SU-DHL-6 (cell line): ENCODE results near the gene OR1J2.

Experiments
- EZH2phosphoT487 ChIP-seq: fragments of 200-600 bp; sonication (generic), shearing (Covaris generic); conservative IDR thresholded peaks from 2 replicates; pipeline ENCODE4 v1.6.1; 2018; ENCODE audit warnings: mild to moderate bottlenecking, antibody characterized with exemption, low read length, moderate library complexity, mixed read lengths
- TF ChIP-seq, protein P1 (sequence below): fragments of 200-600 bp; sonication (generic); IDR thresholded peaks from one replicate; pipeline ENCODE4 v1.5.1; 2017; ENCODE audit warnings: antibody characterized with exemption, mild to moderate bottlenecking, low read length, moderate library complexity; ENCODE audit not compliant: insufficient read depth, poor library complexity, severe bottlenecking

DNA sequence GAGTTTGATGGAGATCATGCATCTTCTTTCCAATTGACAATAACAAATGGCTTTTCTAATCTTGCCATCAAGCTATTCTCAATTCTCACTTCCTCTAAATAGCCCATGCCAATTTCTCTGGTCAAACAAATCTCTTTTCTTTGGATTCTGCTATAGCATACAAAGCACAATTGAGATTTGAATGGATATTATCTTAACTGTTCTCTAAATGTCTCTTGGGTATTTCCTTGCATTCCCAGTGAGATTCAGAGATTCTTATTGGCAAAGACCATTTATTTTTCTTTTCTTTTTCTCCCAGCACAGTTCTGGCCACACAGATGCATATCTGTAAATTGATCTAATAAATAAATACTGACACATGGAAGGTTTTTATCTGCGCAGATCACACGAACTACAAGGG is 42.2 kb downstream of the OR1J2 start, which contains the start of gene OR1N2:
- TF ChIP-seq, protein P1, sequence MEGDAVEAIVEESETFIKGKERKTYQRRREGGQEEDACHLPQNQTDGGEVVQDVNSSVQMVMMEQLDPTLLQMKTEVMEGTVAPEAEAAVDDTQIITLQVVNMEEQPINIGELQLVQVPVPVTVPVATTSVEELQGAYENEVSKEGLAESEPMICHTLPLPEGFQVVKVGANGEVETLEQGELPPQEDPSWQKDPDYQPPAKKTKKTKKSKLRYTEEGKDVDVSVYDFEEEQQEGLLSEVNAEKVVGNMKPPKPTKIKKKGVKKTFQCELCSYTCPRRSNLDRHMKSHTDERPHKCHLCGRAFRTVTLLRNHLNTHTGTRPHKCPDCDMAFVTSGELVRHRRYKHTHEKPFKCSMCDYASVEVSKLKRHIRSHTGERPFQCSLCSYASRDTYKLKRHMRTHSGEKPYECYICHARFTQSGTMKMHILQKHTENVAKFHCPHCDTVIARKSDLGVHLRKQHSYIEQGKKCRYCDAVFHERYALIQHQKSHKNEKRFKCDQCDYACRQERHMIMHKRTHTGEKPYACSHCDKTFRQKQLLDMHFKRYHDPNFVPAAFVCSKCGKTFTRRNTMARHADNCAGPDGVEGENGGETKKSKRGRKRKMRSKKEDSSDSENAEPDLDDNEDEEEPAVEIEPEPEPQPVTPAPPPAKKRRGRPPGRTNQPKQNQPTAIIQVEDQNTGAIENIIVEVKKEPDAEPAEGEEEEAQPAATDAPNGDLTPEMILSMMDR, result no peak
- TF ChIP-seq EZH2phosphoT487, result no peak
